GM18511 (cell line): ENCODE data around the gene CTRB1.
"Not testable (repeated sequence)": the region's sequence is repeated elsewhere in the genome, so short reads cannot be mapped to it uniquely, and the experiment has no call there.

Source experiments
- ATAC-seq: cut with Tn5 transposase; IDR thresholded peaks from one replicate; pipeline ENCODE4 v1.9.1; 2021; ENCODE audit warnings: mild to moderate bottlenecking, moderate library complexity; ENCODE audit not compliant: unreplicated experiment

The CTRB1 gene

GRCh38 chr16:75265911-75266701 is 47.3 kb downstream of the CTRB1 start:
- ATAC-seq = peak; percentile 71

- ATAC-seq = no peak
Measured at GRCh38 chr16:75266738-75267630, 48.2 kb downstream of the CTRB1 start.

- no peak for ATAC-seq
Measured at GRCh38 chr16:75267631-75268264, 49.0 kb downstream of the CTRB1 start.

GRCh38 chr16:75269358-75269757 is 50.6 kb downstream of the CTRB1 start:
- not testable (repeated sequence) for ATAC-seq

- ATAC-seq = no peak
Measured at GRCh38 chr16:75271441-75272096, 52.8 kb downstream of the CTRB1 start.

- peak; percentile 65 for ATAC-seq
Measured at GRCh38 chr16:75272097-75272551, 53.3 kb downstream of the CTRB1 start.

- not testable (repeated sequence) for ATAC-seq
Measured at GRCh38 chr16:75272629-75273028, 53.8 kb downstream of the CTRB1 start.

- no peak for ATAC-seq
Measured at GRCh38 chr16:75273054-75273925, 54.5 kb downstream of the CTRB1 start.
